ENCODE data around the gene ZNF664. TPM values are rescaled to one million over a fixed set of nuclear protein-coding genes. Genes with fewer than 3 reads are reported as not detected.

The ZNF664 gene
- total and polyA plus RNA-seq, 2 of the 8 experiments (the other 6 are each of a cell fraction or from before 2014, with no cell fraction given) = 22.8 to 51.4 TPM

DNA sequence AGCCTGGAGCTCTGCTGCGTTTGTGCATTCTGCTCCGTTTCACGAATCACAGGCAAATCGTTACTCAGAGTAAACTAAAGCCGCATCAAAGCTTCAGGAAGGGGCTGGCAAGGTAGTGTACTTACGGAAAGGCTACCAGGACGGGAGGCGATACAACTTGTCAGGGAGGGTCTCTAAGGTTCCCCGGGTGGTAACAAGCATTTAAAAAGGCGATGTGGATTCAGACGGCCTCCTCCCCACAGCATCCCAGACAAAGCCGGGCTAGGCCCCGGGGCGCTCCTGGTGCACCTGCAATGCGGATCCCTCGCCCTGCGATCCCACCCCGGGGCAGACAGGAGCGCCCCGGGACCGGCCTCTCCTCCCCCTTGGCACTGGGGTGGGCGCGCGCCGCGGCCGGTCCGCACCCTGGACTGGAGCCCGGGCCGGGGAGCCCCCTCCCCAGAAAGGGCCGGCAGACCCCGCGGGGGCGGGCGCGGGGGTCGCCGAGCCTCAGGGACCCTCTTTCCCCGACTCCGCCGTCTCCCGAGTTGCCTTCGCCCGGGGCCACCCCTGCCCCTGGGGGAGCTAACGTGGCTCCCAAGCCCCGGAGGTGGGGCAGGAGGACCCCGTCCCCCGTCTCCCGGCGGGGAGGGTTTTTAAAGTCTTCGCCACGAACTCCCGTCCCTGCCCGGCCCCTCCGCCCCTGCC is 1.1 kb upstream of the ZNF664 start (continued):
- peak; percentile 99 for TF ChIP-seq TCF12 (IDR thresholded peaks at IDR 0.05; ENCODE audit: low read depth, low read length)
- TF ChIP-seq NANOG (IDR thresholded peaks at IDR 0.05; ENCODE audit: insufficient read depth, low read depth, low read length, poor library complexity, severe bottlenecking) = peak; percentile 72
- peak; percentile 99 for TF ChIP-seq POLR2AphosphoS5 (IDR thresholded peaks at IDR 0.05; ENCODE audit: low read depth, low read length)
